ENCODE results near the gene GFI1B. TPM values are rescaled to one million over a fixed set of nuclear protein-coding genes. Genes with fewer than 3 reads are reported as not detected.

The GFI1B gene
- total and polyA plus RNA-seq, 2 of the 13 experiments (the other 11 are each of a cell fraction or from before 2014, with no cell fraction given) = 0.15 to 0.51 TPM

DNA sequence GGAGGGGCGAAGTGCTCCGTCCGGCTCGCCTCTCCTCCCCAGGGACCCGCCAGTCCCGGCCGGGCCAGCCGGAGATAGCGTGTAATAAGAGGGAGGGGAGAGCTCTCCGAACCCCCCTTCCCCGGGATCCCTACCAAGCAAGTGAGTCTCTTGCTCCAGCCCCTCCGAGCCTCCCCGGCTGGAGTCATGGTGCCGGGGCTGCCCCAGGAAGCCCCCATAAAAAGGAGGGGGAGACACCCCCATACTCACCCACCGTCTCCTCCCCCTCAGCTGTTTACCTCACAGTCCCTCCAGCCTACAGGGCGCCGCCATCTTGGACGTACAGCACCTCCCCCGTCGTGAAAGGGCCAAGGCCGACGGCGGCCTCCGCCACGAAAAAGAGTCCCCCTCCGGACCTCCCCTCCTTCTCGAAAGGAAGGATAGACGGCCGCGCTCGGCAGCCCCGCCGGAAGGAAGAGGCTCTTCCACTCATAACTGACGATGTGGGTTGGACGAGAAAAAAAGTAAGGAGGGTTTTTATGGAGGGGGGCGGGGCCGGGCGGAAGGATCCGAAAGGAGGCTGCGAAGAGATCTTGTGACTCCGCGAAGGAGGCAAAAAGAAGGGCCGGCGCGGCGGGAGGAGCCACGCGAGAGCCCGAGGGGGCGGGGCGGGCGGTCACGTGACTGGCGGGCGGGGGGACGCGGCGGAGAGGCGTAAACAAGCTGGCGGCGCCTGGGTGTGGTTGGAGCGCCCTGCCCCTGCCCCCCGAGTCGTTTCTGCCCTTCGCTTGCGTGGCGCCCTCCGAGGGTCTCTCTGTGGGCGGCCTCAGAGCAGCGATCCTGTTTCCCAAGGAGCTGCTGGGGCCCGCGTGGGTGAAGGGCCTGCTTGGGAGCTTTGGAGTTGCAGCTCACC lies 34.0 kb upstream of the GFI1B start, which contains the start of gene TSC1 (continued):
- TF ChIP-seq, protein P1, sequence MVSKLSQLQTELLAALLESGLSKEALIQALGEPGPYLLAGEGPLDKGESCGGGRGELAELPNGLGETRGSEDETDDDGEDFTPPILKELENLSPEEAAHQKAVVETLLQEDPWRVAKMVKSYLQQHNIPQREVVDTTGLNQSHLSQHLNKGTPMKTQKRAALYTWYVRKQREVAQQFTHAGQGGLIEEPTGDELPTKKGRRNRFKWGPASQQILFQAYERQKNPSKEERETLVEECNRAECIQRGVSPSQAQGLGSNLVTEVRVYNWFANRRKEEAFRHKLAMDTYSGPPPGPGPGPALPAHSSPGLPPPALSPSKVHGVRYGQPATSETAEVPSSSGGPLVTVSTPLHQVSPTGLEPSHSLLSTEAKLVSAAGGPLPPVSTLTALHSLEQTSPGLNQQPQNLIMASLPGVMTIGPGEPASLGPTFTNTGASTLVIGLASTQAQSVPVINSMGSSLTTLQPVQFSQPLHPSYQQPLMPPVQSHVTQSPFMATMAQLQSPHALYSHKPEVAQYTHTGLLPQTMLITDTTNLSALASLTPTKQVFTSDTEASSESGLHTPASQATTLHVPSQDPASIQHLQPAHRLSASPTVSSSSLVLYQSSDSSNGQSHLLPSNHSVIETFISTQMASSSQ (IDR thresholded peaks at IDR 0.05; ENCODE audit: low read depth) = peak; percentile 49; the same call in 1 of the 2 replicates
- TF ChIP-seq, protein P1 (CRISPR knock-in tag; IDR thresholded peaks at IDR 0.05; ENCODE audit: borderline replicate concordance) = no peak
- TF ChIP-seq ZSCAN12 (CRISPR knock-in tag; IDR thresholded peaks at IDR 0.05) (0 out of 2 replicates have a peak, but pooled peaks have one; percentile 31), ZNF614 (CRISPR knock-in tag; IDR thresholded peaks at IDR 0.05; ENCODE audit: borderline replicate concordance) (peak; percentile 65; the same call in 1 of the 2 replicates), FOSL1 (CRISPR knock-in tag; IDR thresholded peaks at IDR 0.05; ENCODE audit: borderline replicate concordance) (no peak), HDAC6 (IDR thresholded peaks at IDR 0.05; ENCODE audit: low read depth, low read length) (no peak), AGO2 (optimal IDR thresholded peaks at IDR 0.05; ENCODE audit: low read depth, low read length) (peak; percentile 59), KAT7 (CRISPR knock-in tag; IDR thresholded peaks at IDR 0.05; ENCODE audit: borderline replicate concordance) (0 out of 2 replicates have a peak, but pooled peaks have one; percentile 59), WIZ (CRISPR knock-in tag; IDR thresholded peaks at IDR 0.05) (no peak), ZBTB38 (CRISPR knock-in tag; IDR thresholded peaks at IDR 0.05) (peak; percentile 10; the same call in 1 of the 2 replicates), NCOA2 (CRISPR knock-in tag; IDR thresholded peaks at IDR 0.05) (peak; percentile 47; the same call in 1 of the 2 replicates)
- TF ChIP-seq, protein P2, sequence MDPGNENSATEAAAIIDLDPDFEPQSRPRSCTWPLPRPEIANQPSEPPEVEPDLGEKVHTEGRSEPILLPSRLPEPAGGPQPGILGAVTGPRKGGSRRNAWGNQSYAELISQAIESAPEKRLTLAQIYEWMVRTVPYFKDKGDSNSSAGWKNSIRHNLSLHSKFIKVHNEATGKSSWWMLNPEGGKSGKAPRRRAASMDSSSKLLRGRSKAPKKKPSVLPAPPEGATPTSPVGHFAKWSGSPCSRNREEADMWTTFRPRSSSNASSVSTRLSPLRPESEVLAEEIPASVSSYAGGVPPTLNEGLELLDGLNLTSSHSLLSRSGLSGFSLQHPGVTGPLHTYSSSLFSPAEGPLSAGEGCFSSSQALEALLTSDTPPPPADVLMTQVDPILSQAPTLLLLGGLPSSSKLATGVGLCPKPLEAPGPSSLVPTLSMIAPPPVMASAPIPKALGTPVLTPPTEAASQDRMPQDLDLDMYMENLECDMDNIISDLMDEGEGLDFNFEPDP (CRISPR knock-in tag; conservative IDR thresholded peaks at IDR 0.05) = 0 out of 2 replicates have a peak, but pooled peaks have one; percentile 73
- TF ChIP-seq, protein P3, sequence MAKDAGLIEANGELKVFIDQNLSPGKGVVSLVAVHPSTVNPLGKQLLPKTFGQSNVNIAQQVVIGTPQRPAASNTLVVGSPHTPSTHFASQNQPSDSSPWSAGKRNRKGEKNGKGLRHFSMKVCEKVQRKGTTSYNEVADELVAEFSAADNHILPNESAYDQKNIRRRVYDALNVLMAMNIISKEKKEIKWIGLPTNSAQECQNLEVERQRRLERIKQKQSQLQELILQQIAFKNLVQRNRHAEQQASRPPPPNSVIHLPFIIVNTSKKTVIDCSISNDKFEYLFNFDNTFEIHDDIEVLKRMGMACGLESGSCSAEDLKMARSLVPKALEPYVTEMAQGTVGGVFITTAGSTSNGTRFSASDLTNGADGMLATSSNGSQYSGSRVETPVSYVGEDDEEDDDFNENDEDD (CRISPR knock-in tag; IDR thresholded peaks at IDR 0.05; ENCODE audit: borderline replicate concordance) = peak; percentile 50; the same call in 1 of the 2 replicates
- TF ChIP-seq, protein P4, sequence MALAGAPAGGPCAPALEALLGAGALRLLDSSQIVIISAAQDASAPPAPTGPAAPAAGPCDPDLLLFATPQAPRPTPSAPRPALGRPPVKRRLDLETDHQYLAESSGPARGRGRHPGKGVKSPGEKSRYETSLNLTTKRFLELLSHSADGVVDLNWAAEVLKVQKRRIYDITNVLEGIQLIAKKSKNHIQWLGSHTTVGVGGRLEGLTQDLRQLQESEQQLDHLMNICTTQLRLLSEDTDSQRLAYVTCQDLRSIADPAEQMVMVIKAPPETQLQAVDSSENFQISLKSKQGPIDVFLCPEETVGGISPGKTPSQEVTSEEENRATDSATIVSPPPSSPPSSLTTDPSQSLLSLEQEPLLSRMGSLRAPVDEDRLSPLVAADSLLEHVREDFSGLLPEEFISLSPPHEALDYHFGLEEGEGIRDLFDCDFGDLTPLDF (CRISPR knock-in tag; IDR thresholded peaks at IDR 0.05) = 0 out of 2 replicates have a peak, but pooled peaks have one; percentile 39

Measured in HepG2 (cell line).